GM12878 (cell line): Measurements from ENCODE around the gene UNC13A. TPM values are rescaled to one million over a fixed set of nuclear protein-coding genes. Genes with fewer than 3 reads are reported as not detected.
A peak's percentile ranks its signal among the peaks of the same experiment; 100 is the strongest.

ENCODE experiments used
- ATAC-seq: fragments of 200-7000 bp; cut with Tn5 transposase; 3 replicates; pipeline ENCODE4 v1.9.1; 2020; ENCODE audit warnings: mild to moderate bottlenecking, moderate library complexity
- BruUV-seq: library from RNA; stranded (reverse); fragments of 400-500 nt; replicated peaks from 2 replicates; lab custom pipeline; 2021; lab: Mats Ljungman, UMichigan
- CTCF ChIA-PET: fragments of 300-600 bp; sonication (Branson Sonifier 250); formaldehyde crosslinking; extraction: SDS; loops from one replicate; lab custom pipeline; 2021; ENCODE audit warnings: inconsistent platforms; lab: Yijun Ruan, JAX
- POLR2A ChIA-PET: fragments of 350-600 bp; formaldehyde crosslinking; extraction: SDS; loops from one replicate; lab custom pipeline; 2021; ENCODE audit warnings: inconsistent platforms; lab: Charles Lee
- RAD21 ChIA-PET: fragments of 300-600 bp; sonication (Branson Sonifier 250); formaldehyde crosslinking; loops from one replicate; lab custom pipeline; 2023; ENCODE audit warnings: antibody characterized with exemption; ENCODE audit not compliant: unreplicated experiment; lab: Charles Lee
- SMC1A ChIA-PET: fragments of 300-600 bp; sonication (Branson Sonifier 250); formaldehyde crosslinking; loops from one replicate; lab custom pipeline; 2023; ENCODE audit not compliant: unreplicated experiment, uncharacterized antibody; lab: Charles Lee
- DNase-seq: peaks from one replicate; pipeline ENCODE4 v3.0.0-alpha.2; 2011; ENCODE audit warnings: low read depth, low spot score
- FAIRE-seq: peaks from 3 replicates; lab custom pipeline; 2011; peaks lifted over from hg19 to GRCh38; lab: Jason Lieb, UNC
- H2AFZ ChIP-seq: 2 replicates; pipeline ENCODE4 v1.6.0; 2011; ENCODE audit warnings: low read depth, low read length, control low read depth; ENCODE audit not compliant: control insufficient read depth
- H3K27ac ChIP-seq: 2 replicates; pipeline ENCODE4 v1.5.1; 2011; ENCODE audit warnings: control low read depth; ENCODE audit not compliant: control insufficient read depth, insufficient read depth
- H3K27me3 ChIP-seq, 2 experiments: replicated peaks in 1 of 2; 2 replicates each; pipeline versions ENCODE4 v1.6.0 to v1.6.1; 2011; ENCODE audit warnings: low read length in 1 of 2; ENCODE audit not compliant: control insufficient read depth in 2 of 2, insufficient read depth in 2 of 2
- H3K36me3 ChIP-seq, 2 experiments: 2 replicates each; pipeline ENCODE4 v1.5.1; 2011; ENCODE audit warnings: low read length in 1 of 2; ENCODE audit not compliant: control insufficient read depth in 2 of 2, insufficient read depth in 2 of 2
- H3K4me1 ChIP-seq: 2 replicates; pipeline ENCODE4 v1.6.1; 2011; ENCODE audit warnings: mild to moderate bottlenecking, low read length, moderate library complexity, mixed read lengths; ENCODE audit not compliant: control insufficient read depth, insufficient read depth
- H3K4me2 ChIP-seq: 2 replicates; pipeline ENCODE4 v1.6.0; 2011; ENCODE audit warnings: control low read depth; ENCODE audit not compliant: control insufficient read depth, insufficient read depth
- H3K4me3 ChIP-seq: fragments of 200-600 bp; sonication (generic); 2 replicates; pipeline ENCODE4 v1.5.1; 2016
- H3K79me2 ChIP-seq: 2 replicates; pipeline ENCODE4 v1.6.0; 2011; ENCODE audit warnings: low read length; ENCODE audit not compliant: control insufficient read depth, insufficient read depth
- H3K9ac ChIP-seq: 2 replicates; pipeline ENCODE4 v1.8.0; 2011; ENCODE audit warnings: low read length, control low read depth, mixed read lengths; ENCODE audit not compliant: control insufficient read depth, insufficient read depth
- H3K9me3 ChIP-seq: replicated peaks from 3 replicates; pipeline ENCODE4 v1.5.1; 2011; ENCODE audit warnings: mild to moderate bottlenecking, low read length; ENCODE audit not compliant: control insufficient read depth, insufficient read depth
- H4K20me1 ChIP-seq: 2 replicates; pipeline ENCODE4 v1.6.0; 2011; ENCODE audit not compliant: control insufficient read depth, insufficient read depth
- CBFB ChIP-seq: IDR thresholded peaks from 2 replicates; pipeline ENCODE4 v1.6.1; 2016; ENCODE audit warnings: antibody characterized with exemption, low read depth
- GABPA ChIP-seq: IDR thresholded peaks from 2 replicates; pipeline ENCODE4 v1.6.1; 2014; ENCODE audit warnings: antibody characterized with exemption, low read depth, mild to moderate bottlenecking, inconsistent platforms
- NR2C2 ChIP-seq: IDR thresholded peaks from 2 replicates; pipeline ENCODE4 v1.6.1; 2011; ENCODE audit warnings: borderline replicate concordance, low read depth; ENCODE audit not compliant: control insufficient read depth, insufficient read length
- PAX8 ChIP-seq: fragments of 450-650 bp; IDR thresholded peaks from 2 replicates; pipeline ENCODE4 v1.6.1; 2017; ENCODE audit warnings: mild to moderate bottlenecking, moderate library complexity
- RAD21 ChIP-seq: IDR thresholded peaks from 2 replicates; pipeline ENCODE4 v1.6.1; 2011; ENCODE audit warnings: mild to moderate bottlenecking, low read depth, low read length, moderate library complexity; ENCODE audit not compliant: insufficient read depth
- SMARCA5 ChIP-seq: fragments of 450-650 bp; IDR thresholded peaks from 2 replicates; pipeline ENCODE4 v1.6.1; 2017; ENCODE audit warnings: mild to moderate bottlenecking
- ZNF384 ChIP-seq: IDR thresholded peaks from 2 replicates; pipeline ENCODE4 v1.6.1; 2012; ENCODE audit warnings: low read depth, mild to moderate bottlenecking, low read length, improper control_type of control experiment, borderline replicate concordance
- WGBS: methylation state at CpG from one replicate; pipeline ENCODE4 v1.1.6; 2016; ENCODE audit warnings: low lambda C conversion rate; ENCODE audit not compliant: insufficient replicate concordance, insufficient coverage; ENCODE audit errors: missing lambda C conversion rate; 5-methylcytosine and 5-hydroxymethylcytosine counted together
- in situ Hi-C: fragments of 300-500 bp; cut with MboI; formaldehyde crosslinking; loops from 9 replicates; pipeline ENCODE4 v1.14.3; 2018; ENCODE audit warnings: mixed read lengths
- intact Hi-C: fragments of 100-400 bp; cut with micrococcal nuclease; formaldehyde crosslinking; loops from one replicate; pipeline ENCODE4 v1.14.2; 2022; ENCODE audit not compliant: unreplicated experiment
- polyA plus RNA-seq, 11 experiments: library from polyadenylated mRNA; depleted of rRNA in 4 of 11; unstranded in 6 of 11; stranded (reverse) in 5 of 11; fragments of >200 nt; fragmentation: Nextera tagmentation in 4 of 11; fragmentation: Illumina TruSeq in 1 of 11; extraction: Ambion mirVana in 4 of 11; extraction: Trizol in 1 of 11; gene quantifications; 1 replicate in 1 of 11; 2 replicates in 10 of 11; pipeline versions ENCODE4 v1.2.1 to v1.2.3, GENCODE V29; 2011 to 2016; ENCODE audit warnings: inconsistent platforms in 2 of 11, missing spikeins in 2 of 11, low read depth in 1 of 11
- total RNA-seq, 4 experiments: library from RNA; depleted of rRNA in 3 of 4; stranded (reverse); fragments of >200 nt in 3 of 4; fragmentation: Illumina TruSeq in 1 of 4; extraction: Trizol in 1 of 4; gene quantifications; 2 replicates each; pipeline versions ENCODE4 v1.2.1 to v1.2.3, GENCODE V29; 2013 to 2021
- TF ChIP-seq, protein P1 (sequence below): fragments of 450-650 bp; IDR thresholded peaks from 2 replicates; pipeline ENCODE4 v1.6.1; 2018; ENCODE audit warnings: borderline replicate concordance, mild to moderate bottlenecking; ENCODE audit not compliant: partially characterized antibody
- TF ChIP-seq, protein P2 (sequence below): IDR thresholded peaks from 2 replicates; pipeline ENCODE4 v1.6.1; 2012; ENCODE audit warnings: low read depth, low read length, improper control_type of control experiment
- TF ChIP-seq, protein P3 (sequence below): fragments of 450-650 bp; IDR thresholded peaks from 2 replicates; pipeline ENCODE4 v1.6.1; 2017; ENCODE audit warnings: mild to moderate bottlenecking, moderate library complexity
- TF ChIP-seq, protein P4 (sequence below): fragments of 450-650 bp; formaldehyde crosslinking; IDR thresholded peaks from 2 replicates; pipeline ENCODE4 v1.4.0; 2020; ENCODE audit warnings: mild to moderate bottlenecking, moderate library complexity

UNC13A gene
- total and polyA plus RNA-seq, 10 of the 15 experiments (the other 5 are each of a cell fraction or from before 2014, with no cell fraction given): under 0.01 to 0.23 (median 0.13) TPM; not detected in 1

DNA sequence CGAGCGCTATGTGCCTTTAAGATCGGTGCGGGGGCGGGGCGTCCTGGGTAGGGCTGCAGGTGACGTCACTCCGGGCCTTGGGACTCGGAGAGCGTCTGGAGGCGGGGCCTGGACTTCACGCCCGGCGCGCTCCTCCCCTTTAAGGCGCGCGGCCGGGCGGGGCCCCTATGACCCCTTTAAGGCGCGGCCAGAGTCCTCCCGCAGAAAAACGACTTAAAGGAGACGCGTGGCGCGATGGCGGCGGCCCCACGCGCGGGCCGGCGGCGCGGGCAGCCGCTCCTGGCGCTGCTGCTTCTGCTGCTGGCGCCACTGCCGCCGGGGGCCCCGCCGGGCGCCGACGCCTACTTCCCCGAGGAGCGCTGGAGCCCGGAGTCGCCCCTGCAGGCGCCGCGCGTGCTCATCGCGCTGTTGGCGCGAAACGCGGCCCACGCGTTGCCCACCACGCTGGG lies 132.7 kb downstream of the UNC13A start, which contains the start of gene COLGALT1:
COLGALT1 (plus strand) TSS at position 170 of the 449 bp plus-strand sequence; CDS start at position 235, 65 bp downstream.
- Histone ChIP-seq H4K20me1 (no peaks in the 10 kb centered on the region), H2AFZ (peak within 1 kb of the TSS; percentile 96), H3K27me3 (no peaks in the 10 kb centered on the region), H3K9me3 (no peaks in the 10 kb centered on the region), H3K4me1 (0 out of 2 replicates have a peak, but pooled peaks cover 4% of the 10 kb centered on the region), H3K27ac (peak within 1 kb of the TSS; percentile 86), H3K4me2 (peak within 1 kb of the TSS; percentile 100), H3K36me3 (peaks cover 6 to 7% of the 10 kb centered on the region in 2 experiments; a peak in 3 of 4 replicates), H3K4me3 (peak within 1 kb of the TSS; percentile 88), H3K79me2 (peaks cover 16% of the 10 kb centered on the region), H3K9ac (peak within 1 kb of the TSS; percentile 92)
- WGBS: 2% methylated on average over 64 of the region's 64 CpGs
- FAIRE-seq (peak; percentile 56), ATAC-seq (peak; percentile 94), DNase-seq (peak; percentile 77)
- BruUV-seq: no TSS peak
- ChIA-PET CTCF (interaction anchor here (1.1 to 3.8 kb wide), 3 partner anchors 32 to 60 kb away, joined by 3 to 21 read pairs (median 11); no protein-coding TSS in a partner anchor), RAD21 (interaction anchor here (1.0 kb wide), 1 partner anchor 44 kb away, joined by 3 read pairs; the partner anchor contains the start of gene PGLS), POLR2A (no interaction called here), SMC1A (interaction anchor here (1.8 kb wide), 1 partner anchor 60 kb away, joined by 6 read pairs; no protein-coding TSS in a partner anchor)
- in situ Hi-C loops: no loop called here
- intact Hi-C loops: loop anchor here (2.0 to 5.0 kb wide), 2 partner anchors 17 to 43 kb away; partner anchors contain the start of gene PGLS
- no peak for TF ChIP-seq PAX8
- TF ChIP-seq GABPA: no peak
- TF ChIP-seq NR2C2: no peak
- TF ChIP-seq, protein P1, sequence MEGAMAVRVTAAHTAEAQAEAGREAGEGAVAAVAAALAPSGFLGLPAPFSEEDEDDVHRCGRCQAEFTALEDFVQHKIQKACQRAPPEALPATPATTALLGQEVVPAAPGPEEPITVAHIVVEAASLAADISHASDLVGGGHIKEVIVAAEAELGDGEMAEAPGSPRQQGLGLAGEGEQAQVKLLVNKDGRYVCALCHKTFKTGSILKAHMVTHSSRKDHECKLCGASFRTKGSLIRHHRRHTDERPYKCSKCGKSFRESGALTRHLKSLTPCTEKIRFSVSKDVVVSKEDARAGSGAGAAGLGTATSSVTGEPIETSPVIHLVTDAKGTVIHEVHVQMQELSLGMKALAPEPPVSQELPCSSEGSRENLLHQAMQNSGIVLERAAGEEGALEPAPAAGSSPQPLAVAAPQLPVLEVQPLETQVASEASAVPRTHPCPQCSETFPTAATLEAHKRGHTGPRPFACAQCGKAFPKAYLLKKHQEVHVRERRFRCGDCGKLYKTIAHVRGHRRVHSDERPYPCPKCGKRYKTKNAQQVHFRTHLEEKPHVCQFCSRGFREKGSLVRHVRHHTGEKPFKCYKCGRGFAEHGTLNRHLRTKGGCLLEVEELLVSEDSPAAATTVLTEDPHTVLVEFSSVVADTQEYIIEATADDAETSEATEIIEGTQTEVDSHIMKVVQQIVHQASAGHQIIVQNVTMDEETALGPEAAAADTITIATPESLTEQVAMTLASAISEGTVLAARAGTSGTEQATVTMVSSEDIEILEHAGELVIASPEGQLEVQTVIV: no peak
- no peak for TF ChIP-seq ZNF384
- TF ChIP-seq, protein P2, sequence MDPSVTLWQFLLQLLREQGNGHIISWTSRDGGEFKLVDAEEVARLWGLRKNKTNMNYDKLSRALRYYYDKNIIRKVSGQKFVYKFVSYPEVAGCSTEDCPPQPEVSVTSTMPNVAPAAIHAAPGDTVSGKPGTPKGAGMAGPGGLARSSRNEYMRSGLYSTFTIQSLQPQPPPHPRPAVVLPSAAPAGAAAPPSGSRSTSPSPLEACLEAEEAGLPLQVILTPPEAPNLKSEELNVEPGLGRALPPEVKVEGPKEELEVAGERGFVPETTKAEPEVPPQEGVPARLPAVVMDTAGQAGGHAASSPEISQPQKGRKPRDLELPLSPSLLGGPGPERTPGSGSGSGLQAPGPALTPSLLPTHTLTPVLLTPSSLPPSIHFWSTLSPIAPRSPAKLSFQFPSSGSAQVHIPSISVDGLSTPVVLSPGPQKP: no peak
- no peak for TF ChIP-seq CBFB
- TF ChIP-seq RAD21: no peak
- TF ChIP-seq SMARCA5: no peak; the same call in 1 of the 2 replicates
- TF ChIP-seq, protein P3, sequence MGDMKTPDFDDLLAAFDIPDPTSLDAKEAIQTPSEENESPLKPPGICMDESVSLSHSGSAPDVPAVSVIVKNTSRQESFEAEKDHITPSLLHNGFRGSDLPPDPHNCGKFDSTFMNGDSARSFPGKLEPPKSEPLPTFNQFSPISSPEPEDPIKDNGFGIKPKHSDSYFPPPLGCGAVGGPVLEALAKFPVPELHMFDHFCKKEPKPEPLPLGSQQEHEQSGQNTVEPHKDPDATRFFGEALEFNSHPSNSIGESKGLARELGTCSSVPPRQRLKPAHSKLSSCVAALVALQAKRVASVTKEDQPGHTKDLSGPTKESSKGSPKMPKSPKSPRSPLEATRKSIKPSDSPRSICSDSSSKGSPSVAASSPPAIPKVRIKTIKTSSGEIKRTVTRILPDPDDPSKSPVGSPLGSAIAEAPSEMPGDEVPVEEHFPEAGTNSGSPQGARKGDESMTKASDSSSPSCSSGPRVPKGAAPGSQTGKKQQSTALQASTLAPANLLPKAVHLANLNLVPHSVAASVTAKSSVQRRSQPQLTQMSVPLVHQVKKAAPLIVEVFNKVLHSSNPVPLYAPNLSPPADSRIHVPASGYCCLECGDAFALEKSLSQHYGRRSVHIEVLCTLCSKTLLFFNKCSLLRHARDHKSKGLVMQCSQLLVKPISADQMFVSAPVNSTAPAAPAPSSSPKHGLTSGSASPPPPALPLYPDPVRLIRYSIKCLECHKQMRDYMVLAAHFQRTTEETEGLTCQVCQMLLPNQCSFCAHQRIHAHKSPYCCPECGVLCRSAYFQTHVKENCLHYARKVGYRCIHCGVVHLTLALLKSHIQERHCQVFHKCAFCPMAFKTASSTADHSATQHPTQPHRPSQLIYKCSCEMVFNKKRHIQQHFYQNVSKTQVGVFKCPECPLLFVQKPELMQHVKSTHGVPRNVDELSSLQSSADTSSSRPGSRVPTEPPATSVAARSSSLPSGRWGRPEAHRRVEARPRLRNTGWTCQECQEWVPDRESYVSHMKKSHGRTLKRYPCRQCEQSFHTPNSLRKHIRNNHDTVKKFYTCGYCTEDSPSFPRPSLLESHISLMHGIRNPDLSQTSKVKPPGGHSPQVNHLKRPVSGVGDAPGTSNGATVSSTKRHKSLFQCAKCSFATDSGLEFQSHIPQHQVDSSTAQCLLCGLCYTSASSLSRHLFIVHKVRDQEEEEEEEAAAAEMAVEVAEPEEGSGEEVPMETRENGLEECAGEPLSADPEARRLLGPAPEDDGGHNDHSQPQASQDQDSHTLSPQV: no peak
- TF ChIP-seq, protein P4, sequence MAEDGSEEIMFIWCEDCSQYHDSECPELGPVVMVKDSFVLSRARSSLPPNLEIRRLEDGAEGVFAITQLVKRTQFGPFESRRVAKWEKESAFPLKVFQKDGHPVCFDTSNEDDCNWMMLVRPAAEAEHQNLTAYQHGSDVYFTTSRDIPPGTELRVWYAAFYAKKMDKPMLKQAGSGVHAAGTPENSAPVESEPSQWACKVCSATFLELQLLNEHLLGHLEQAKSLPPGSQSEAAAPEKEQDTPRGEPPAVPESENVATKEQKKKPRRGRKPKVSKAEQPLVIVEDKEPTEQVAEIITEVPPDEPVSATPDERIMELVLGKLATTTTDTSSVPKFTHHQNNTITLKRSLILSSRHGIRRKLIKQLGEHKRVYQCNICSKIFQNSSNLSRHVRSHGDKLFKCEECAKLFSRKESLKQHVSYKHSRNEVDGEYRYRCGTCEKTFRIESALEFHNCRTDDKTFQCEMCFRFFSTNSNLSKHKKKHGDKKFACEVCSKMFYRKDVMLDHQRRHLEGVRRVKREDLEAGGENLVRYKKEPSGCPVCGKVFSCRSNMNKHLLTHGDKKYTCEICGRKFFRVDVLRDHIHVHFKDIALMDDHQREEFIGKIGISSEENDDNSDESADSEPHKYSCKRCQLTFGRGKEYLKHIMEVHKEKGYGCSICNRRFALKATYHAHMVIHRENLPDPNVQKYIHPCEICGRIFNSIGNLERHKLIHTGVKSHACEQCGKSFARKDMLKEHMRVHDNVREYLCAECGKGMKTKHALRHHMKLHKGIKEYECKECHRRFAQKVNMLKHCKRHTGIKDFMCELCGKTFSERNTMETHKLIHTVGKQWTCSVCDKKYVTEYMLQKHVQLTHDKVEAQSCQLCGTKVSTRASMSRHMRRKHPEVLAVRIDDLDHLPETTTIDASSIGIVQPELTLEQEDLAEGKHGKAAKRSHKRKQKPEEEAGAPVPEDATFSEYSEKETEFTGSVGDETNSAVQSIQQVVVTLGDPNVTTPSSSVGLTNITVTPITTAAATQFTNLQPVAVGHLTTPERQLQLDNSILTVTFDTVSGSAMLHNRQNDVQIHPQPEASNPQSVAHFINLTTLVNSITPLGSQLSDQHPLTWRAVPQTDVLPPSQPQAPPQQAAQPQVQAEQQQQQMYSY (CRISPR knock-in tag): no peak
